IPS DF 6.9 (cell line): ENCODE data around the gene ATRAID.
"Not testable (repeated sequence)": the region's sequence is repeated elsewhere in the genome, so short reads cannot be mapped to it uniquely, and the experiment has no call there.

Source experiments
- DNase-seq: peaks from one replicate; pipeline ENCODE4 v3.0.0-alpha.2; 2013; ENCODE audit warnings: low read depth, low spot score
- H3K27ac ChIP-seq: one replicate; pipeline ENCODE4 v1.5.1; 2013; ENCODE audit warnings: low read length, control low read depth
- H3K27me3 ChIP-seq: 2 replicates; pipeline ENCODE4 v1.6.1; 2013; ENCODE audit warnings: mild to moderate bottlenecking, low read length; ENCODE audit not compliant: control insufficient read depth, insufficient read depth
- H3K36me3 ChIP-seq: 2 replicates; pipeline ENCODE4 v1.6.1; 2013; ENCODE audit warnings: low read length; ENCODE audit not compliant: control insufficient read depth, insufficient read depth
- H3K4me1 ChIP-seq: 2 replicates; pipeline ENCODE4 v1.6.1; 2013; ENCODE audit warnings: low read length; ENCODE audit not compliant: control insufficient read depth, insufficient read depth
- H3K4me3 ChIP-seq: 2 replicates; pipeline ENCODE4 v1.5.1; 2013; ENCODE audit warnings: mild to moderate bottlenecking, low read length
- H3K9me3 ChIP-seq: 2 replicates; pipeline ENCODE4 v1.6.1; 2013; ENCODE audit warnings: low read length, inconsistent platforms; ENCODE audit not compliant: control insufficient read depth, insufficient read depth
- WGBS: extraction: QIAGEN DNeasy Blood & Tissue Kit; methylation state at CpG from one replicate; pipeline ENCODE4 v1.1.7; 2013; ENCODE audit warnings: mixed read lengths, missing lambda C conversion rate; ENCODE audit not compliant: insufficient read length, insufficient coverage; 5-methylcytosine and 5-hydroxymethylcytosine counted together

ATRAID gene, protein sequence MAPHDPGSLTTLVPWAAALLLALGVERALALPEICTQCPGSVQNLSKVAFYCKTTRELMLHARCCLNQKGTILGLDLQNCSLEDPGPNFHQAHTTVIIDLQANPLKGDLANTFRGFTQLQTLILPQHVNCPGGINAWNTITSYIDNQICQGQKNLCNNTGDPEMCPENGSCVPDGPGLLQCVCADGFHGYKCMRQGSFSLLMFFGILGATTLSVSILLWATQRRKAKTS

GRCh38 chr2:27211943-27212625 is at the start of gene ATRAID, which contains the start of gene SLC5A6:
ATRAID (plus strand) TSS chr2:27212041; CDS start chr2:27212369, 328 bp downstream.
SLC5A6 (minus strand) TSS chr2:27212268; CDS start chr2:27207650, 4,618 bp downstream.
- peaks cover 16% of the 10 kb centered on the region for H3K36me3 ChIP-seq
- no peaks in the 10 kb centered on the region for H3K27me3 ChIP-seq
- peak within 1 kb of the TSS; percentile 76 for H3K4me3 ChIP-seq
- DNase-seq = peak; percentile 67
- no peak within 1 kb of the TSS for H3K27ac ChIP-seq
- 0 out of 2 replicates have a peak, but pooled peaks cover 1% of the 10 kb centered on the region for H3K4me1 ChIP-seq
- H3K9me3 ChIP-seq = no peaks in the 10 kb centered on the region
- no CpG with 5 or more reads among the region's 73 CpGs for WGBS

DNA sequence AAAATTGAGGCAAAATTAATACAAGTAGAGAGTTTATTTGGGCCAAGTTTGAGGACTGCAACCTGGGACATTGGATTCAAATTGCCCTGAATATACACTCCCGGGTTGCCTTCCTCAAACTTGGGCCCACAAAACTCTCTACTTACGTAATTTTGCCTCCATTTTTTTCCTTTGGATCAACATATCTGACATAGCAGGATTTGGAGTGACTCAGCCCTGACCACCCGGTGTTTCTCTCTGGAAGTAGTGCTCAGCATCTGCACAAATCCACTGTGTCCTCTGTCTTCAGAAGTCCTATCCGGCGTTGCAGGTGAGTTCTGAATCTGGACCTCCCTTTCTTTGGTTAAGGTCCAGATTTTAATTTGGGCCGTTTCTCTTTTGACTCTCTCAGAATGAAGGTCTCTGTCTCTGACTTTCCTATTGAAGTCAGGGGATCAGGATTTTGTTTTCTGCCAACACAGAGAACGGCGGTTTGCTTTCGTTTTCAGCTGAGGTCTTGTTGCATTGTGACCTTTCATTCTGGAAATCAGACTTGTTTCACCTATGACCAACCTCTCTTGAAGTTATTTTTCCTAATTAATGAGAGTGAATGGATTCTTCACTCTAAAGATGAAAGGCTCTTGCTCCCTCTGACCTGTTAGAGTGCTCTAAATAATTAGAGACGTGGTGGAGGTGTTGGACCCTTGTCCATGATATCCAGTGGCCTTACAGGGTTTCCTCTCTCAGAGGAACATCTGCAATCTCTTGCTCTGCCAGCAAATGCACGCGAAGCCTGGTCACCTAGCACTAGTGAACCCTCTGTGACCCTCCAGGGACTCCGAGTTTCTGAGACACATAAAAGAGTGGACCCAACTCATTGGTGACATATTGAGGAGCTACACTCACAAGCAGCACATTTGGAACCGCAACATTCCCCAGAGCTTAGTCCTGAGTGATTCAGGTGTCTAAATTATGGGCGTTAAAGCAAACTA is 49.4 kb upstream of the ATRAID start:
- H3K36me3 ChIP-seq = no peaks in the 10 kb centered on the region
- no peak overlapping the region for H3K4me3 ChIP-seq
- no CpG with 5 or more reads among the region's 15 CpGs for WGBS
- H3K27me3 ChIP-seq = no peaks in the 10 kb centered on the region
- no peaks in the 10 kb centered on the region for H3K9me3 ChIP-seq
- DNase-seq = no peak
- no peak overlapping the region for H3K27ac ChIP-seq
- 0 out of 2 replicates have a peak, but pooled peaks cover 2% of the 10 kb centered on the region for H3K4me1 ChIP-seq

DNA sequence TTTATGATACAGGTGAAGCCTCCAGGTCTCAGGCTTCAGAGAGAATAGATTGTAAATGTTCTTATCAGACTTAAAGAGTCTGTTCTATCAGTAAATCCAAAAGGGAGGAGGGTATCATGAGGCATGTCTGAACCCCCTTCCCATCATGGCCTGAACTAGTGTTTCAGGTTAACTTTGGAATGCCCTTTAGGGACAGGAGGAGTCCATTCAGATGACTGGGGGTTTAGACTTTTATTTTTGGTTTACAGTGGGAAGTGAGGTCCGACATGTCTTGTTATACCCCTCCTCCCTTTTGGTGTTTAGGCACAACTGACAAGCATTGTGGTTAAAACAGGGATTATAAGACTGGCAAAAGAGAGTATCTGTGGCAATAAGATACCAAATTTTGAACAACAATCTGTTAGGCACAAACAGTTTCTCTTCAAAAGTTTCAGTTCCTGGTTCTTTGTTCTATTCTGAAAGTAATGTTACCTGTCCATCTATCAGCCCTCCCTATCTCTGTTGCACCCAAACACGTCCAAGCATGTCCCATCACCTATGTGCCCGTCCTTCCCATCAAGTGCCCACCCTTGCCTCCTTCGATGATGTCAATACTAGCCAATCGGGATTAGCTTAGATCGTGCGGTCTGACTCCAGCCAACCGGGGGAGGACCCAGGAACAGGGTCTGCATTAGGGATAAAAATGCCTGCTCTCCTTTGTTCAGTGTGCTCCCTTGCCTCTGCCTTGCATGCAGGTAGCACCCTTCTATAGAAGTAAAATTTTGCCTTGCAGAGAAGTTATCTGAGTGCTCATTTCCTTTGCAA is 46.7 kb upstream of the ATRAID start:
- DNase-seq = no peak
- WGBS = no CpG with 5 or more reads among the region's 8 CpGs
- H3K36me3 ChIP-seq = no peaks in the 10 kb centered on the region
- no peak overlapping the region for H3K4me3 ChIP-seq
- H3K27ac ChIP-seq = no peak overlapping the region
- H3K9me3 ChIP-seq = no peaks in the 10 kb centered on the region
- H3K4me1 ChIP-seq = no peaks in the 10 kb centered on the region
- H3K27me3 ChIP-seq = no peaks in the 10 kb centered on the region

- no peak overlapping the region for H3K27ac ChIP-seq
- H3K9me3 ChIP-seq = no peaks in the 10 kb centered on the region
- no peak overlapping the region for H3K4me3 ChIP-seq
- no CpG with 5 or more reads among the region's 6 CpGs for WGBS
- H3K27me3 ChIP-seq = no peaks in the 10 kb centered on the region
- H3K36me3 ChIP-seq = no peaks in the 10 kb centered on the region
- no peaks in the 10 kb centered on the region for H3K4me1 ChIP-seq
- DNase-seq = no peak
These were observed 41.1 kb upstream of the ATRAID start for GRCh38 chr2:27170581-27171337.

- no peaks in the 10 kb centered on the region for H3K27me3 ChIP-seq
- H3K4me1 ChIP-seq = no peaks in the 10 kb centered on the region
- H3K27ac ChIP-seq = no peak overlapping the region
- no peak for DNase-seq
- H3K9me3 ChIP-seq = no peaks in the 10 kb centered on the region
- no peaks in the 10 kb centered on the region for H3K36me3 ChIP-seq
- WGBS = no CpG with 5 or more reads among the region's 8 CpGs
- no peak overlapping the region for H3K4me3 ChIP-seq
These were observed 40.4 kb upstream of the ATRAID start for GRCh38 chr2:27171351-27171848.

DNA sequence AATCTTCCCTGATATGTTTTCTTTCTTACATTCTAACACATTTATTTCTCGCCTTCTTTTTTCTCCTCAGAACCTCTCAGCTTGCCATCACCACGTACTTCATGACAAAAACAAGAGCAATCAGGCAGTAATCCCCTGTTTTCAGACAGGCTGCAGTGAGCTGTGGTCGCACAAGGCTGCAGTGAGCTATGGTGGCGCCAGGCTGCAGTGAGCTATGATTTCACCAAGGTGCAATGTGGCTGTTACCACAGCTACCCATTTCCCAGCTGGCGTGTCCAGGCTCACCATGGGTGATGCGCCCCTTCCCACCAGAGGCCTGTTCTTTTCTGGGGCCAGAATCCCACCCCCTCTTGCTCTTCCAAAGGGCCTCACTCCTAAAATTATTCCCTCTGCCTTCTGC is 37.2 kb upstream of the ATRAID start:
- Histone ChIP-seq H3K27ac (no peak overlapping the region), H3K36me3 (no peaks in the 10 kb centered on the region), H3K27me3 (no peaks in the 10 kb centered on the region), H3K9me3 (no peaks in the 10 kb centered on the region), H3K4me3 (no peak overlapping the region), H3K4me1 (no peaks in the 10 kb centered on the region)
- 100% methylated on average over 2 of the region's 6 CpGs for WGBS
- DNase-seq = no peak

DNA sequence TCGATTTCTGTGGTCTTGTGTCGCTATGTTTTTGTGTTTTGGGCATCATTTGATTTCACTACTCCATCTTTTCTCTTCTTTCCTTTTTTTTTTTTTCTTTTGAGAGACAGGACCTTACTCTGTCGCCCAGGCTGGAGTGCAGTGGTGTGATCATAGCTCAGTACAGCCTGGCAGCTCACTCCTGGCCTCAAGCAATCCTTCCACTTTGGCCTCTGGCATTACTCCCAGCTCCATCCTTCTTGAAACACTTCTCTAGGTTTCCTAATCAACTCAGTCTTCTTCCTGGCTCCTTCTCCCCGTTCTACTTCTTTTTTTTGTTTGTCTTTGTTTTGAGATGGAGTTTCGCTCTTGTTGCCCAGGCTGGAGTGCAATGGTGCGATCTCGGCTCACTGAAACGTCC is 36.5 kb upstream of the ATRAID start:
- no peak overlapping the region for H3K27ac ChIP-seq
- no peaks in the 10 kb centered on the region for H3K9me3 ChIP-seq
- DNase-seq = no peak
- H3K4me1 ChIP-seq = no peaks in the 10 kb centered on the region
- no peaks in the 10 kb centered on the region for H3K36me3 ChIP-seq
- no peaks in the 10 kb centered on the region for H3K27me3 ChIP-seq
- no peak overlapping the region for H3K4me3 ChIP-seq
- WGBS = no CpG with 5 or more reads among the region's 8 CpGs

GRCh38 chr2:27175781-27176180 is 36.1 kb upstream of the ATRAID start:
- H3K27me3 ChIP-seq, H3K27ac ChIP-seq, H3K4me3 ChIP-seq, H3K9me3 ChIP-seq, H3K4me1 ChIP-seq, H3K36me3 ChIP-seq, DNase-seq: not testable (repeated sequence)
- no CpG with 5 or more reads among the region's 4 CpGs for WGBS
